Heart left ventricle (tissue), 16 donors: ENCODE measurements around the gene PPP1R14C. TPM values are rescaled to one million over a fixed set of nuclear protein-coding genes. Genes with fewer than 3 reads are reported as not detected.

Source experiments
- ATAC-seq, 4 donors: fragments of 200-7000 bp; cut with Tn5 transposase; one replicate each; pipeline ENCODE4 v1.9.1; 2020 to 2022; ENCODE audit warnings: moderate library complexity in 4 of 4, mild to moderate bottlenecking in 3 of 4, moderate number of reproducible peaks in 1 of 4
- DNase-seq, 5 donors: peaks; one replicate each; pipeline ENCODE4 v3.0.0-alpha.2; 2020
- H3K27ac ChIP-seq, 12 donors: fragments of 200-600 bp; sonication (generic) in 4 of 12; one replicate each; pipeline versions ENCODE4 v1.5.0 to v1.8.0; 2016 to 2022; ENCODE audit warnings: mild to moderate bottlenecking in 2 of 12
- H3K27me3 ChIP-seq, 9 donors: fragments of 200-600 bp; sonication (generic) in 2 of 9; one replicate each; pipeline versions ENCODE4 v1.5.1 to v1.8.0; 2016 to 2022; ENCODE audit warnings: mild to moderate bottlenecking in 3 of 9
- H3K36me3 ChIP-seq, 9 donors: fragments of 200-600 bp; sonication (generic) in 2 of 9; one replicate each; pipeline versions ENCODE4 v1.5.0 to v1.8.0; 2018 to 2022; ENCODE audit warnings: mild to moderate bottlenecking in 2 of 9
- H3K4me1 ChIP-seq, 12 donors: fragments of 200-600 bp; sonication (generic) in 4 of 12; one replicate each; pipeline versions ENCODE4 v1.5.0 to v1.8.0; 2016 to 2022; ENCODE audit warnings: mild to moderate bottlenecking in 3 of 12
- H3K4me3 ChIP-seq, 12 donors: fragments of 200-600 bp; sonication (generic) in 4 of 12; one replicate each; pipeline versions ENCODE4 v1.5.0 to v1.8.0; 2017 to 2022; ENCODE audit warnings: mild to moderate bottlenecking in 9 of 12, moderate library complexity in 4 of 12
- H3K9me3 ChIP-seq, 12 donors: fragments of 200-600 bp; sonication (generic) in 4 of 12; one replicate each; pipeline versions ENCODE4 v1.5.0 to v1.8.0; 2016 to 2022; ENCODE audit warnings: mild to moderate bottlenecking in 1 of 12
- CTCF ChIP-seq, 12 donors: fragments of 200-600 bp; sonication (generic) in 4 of 12; IDR thresholded peaks; one replicate each; pipeline versions ENCODE4 v1.5.0 to v1.8.0; 2018 to 2022; ENCODE audit warnings: antibody characterized with exemption in 12 of 12, mild to moderate bottlenecking in 5 of 12
- POLR2A ChIP-seq, 2 donors: fragments of 450-650 bp; IDR thresholded peaks; one replicate each; pipeline ENCODE4 v1.6.1; 2017; ENCODE audit warnings: antibody characterized with exemption in 2 of 2, mild to moderate bottlenecking in 2 of 2, moderate library complexity in 2 of 2
- WGBS, 4 donors: extraction: QIAGEN DNeasy Blood & Tissue Kit in 2 of 4; methylation state at CpG; one replicate each; pipeline versions ENCODE4 v1.1.5 to v1.1.7; 2013 to 2018; 5-methylcytosine and 5-hydroxymethylcytosine counted together
- intact Hi-C, 10 donors: fragments of 100-400 bp; cut with DNase I; formaldehyde crosslinking; loops; one replicate each; pipeline versions ENCODE4 v1.11.1 to v1.14.2; 2022
- polyA plus RNA-seq, 2 donors: library from polyadenylated mRNA; stranded (reverse); fragments of 200-250 nt; gene quantifications; one replicate each; pipeline ENCODE4 v1.2.3, GENCODE V29; 2013
- total RNA-seq, 9 donors: library from RNA; depleted of rRNA in 2 of 9; stranded (reverse); fragments of >200 nt in 2 of 9; fragmentation: NEBNext Ultra II Directional in 3 of 9; extraction: Animal tissue kit (Norgen Biotek cat#: 25700) in 3 of 9; gene quantifications; one replicate each; pipeline versions ENCODE4 v1.1.0 to v1.2.4, GENCODE V29; 2016 to 2023
- donor health status: ischemic (EF 13 %, LVEDD 7.1; RV severe dilation, severe dysfunction).
- donor health status: healthy with polysubstance abuse.
- donor health status: DM: no; HTN: yes; CAD: no.
- donor health status: DM: no; HTN: no; CAD: no.
- donor health status: ischemic (EF 25% LVEDD 6.9; RV normal size, moderate dysfunction).
- donor health status: ischemic (EF 25% LVEDD 5.7; RV mildly dilated, moderate dysfunction).
- donor health status: healthy.
- donor health status: DM: yes; HTN: yes; CAD: no.
- donor health status: ischemic (EF 35%, LVEDD 5.7; RV mildly dilated, moderate dysfunction).
- donor health status: nonischemic (EF 11% LVEDD 7.7; RV severe dilation, severe dysfunction).
- donor health status: DM: yes; HTN: yes; CAD: no.
- donor health status: PGD.
- donor health status: ischemic (EF 29% LVEDD 5.4; RV normal size, mild dysfunction).
- donor health status: nonischemic (EF 23%, LVEDD 6.1; RV moderate dilation, normal function).

Gene PPP1R14C
- total and polyA plus RNA-seq, 11 donors, result 41.1 to 143 (median 75.7) TPM

- TF ChIP-seq CTCF (IDR thresholded peaks at IDR 0.05) (no peak), POLR2A (IDR thresholded peaks at IDR 0.05) (no peak)
- intact Hi-C loops, result no loop called here
- peak in 3 of 4 donors; percentile 68 to 80 (median 73) for ATAC-seq
- peaks cover 0 to 6% (median 0%) of the 10 kb centered on the region in 12 donors for H3K4me1 ChIP-seq
- no peaks in the 10 kb centered on the region for H3K27me3 ChIP-seq
- peaks cover 0 to 20% (median 12%) of the 10 kb centered on the region in 12 donors for H3K9me3 ChIP-seq
- H3K4me3 ChIP-seq, result no peak overlapping the region
- 67 to 79% (median 78%) methylated on average over 3 of the region's 3 CpGs for WGBS, 4 donors
- no peaks in the 10 kb centered on the region for H3K36me3 ChIP-seq
- H3K27ac ChIP-seq, result peak overlapping the region in 1 of 12 donors; percentile 59
- peak in 1 of 5 donors; percentile 21 for DNase-seq
Measured at GRCh38 chr6:150297327-150298029, 154.6 kb downstream of the PPP1R14C start.

- Histone ChIP-seq H3K4me3 (no peak overlapping the region), H3K9me3 (peaks cover 0 to 20% (median 12%) of the 10 kb centered on the region in 12 donors), H3K27ac (peak overlapping the region in 1 of 12 donors; percentile 19), H3K36me3 (no peaks in the 10 kb centered on the region), H3K4me1 (peaks cover 0 to 6% (median 0%) of the 10 kb centered on the region in 12 donors), H3K27me3 (no peaks in the 10 kb centered on the region)
- intact Hi-C loops, result no loop called here
- TF ChIP-seq CTCF (IDR thresholded peaks at IDR 0.05) (no peak), POLR2A (IDR thresholded peaks at IDR 0.05) (no peak)
- WGBS, 4 donors, result 90 to 96% (median 94%) methylated on average over 2 of the region's 2 CpGs
- DNase-seq, result no peak
- no peak for ATAC-seq
Measured at GRCh38 chr6:150298030-150298380, 155.2 kb downstream of the PPP1R14C start.

GRCh38 chr6:150298676-150299075, 155.8 kb downstream of the PPP1R14C start:
- Histone ChIP-seq H3K36me3 (no peaks in the 10 kb centered on the region), H3K4me3 (no peak overlapping the region), H3K9me3 (peaks cover 0 to 20% (median 12%) of the 10 kb centered on the region in 12 donors), H3K27me3 (no peaks in the 10 kb centered on the region), H3K27ac (no peak overlapping the region), H3K4me1 (peaks cover 0 to 2% (median 0%) of the 10 kb centered on the region in 12 donors)
- intact Hi-C loops, result no loop called here
- ATAC-seq (no peak), DNase-seq (no peak)
- WGBS, 4 donors, result 85 to 92% (median 91%) methylated on average over 1 of the region's 1 CpG
- TF ChIP-seq POLR2A (IDR thresholded peaks at IDR 0.05), result no peak

Other genes with a start within 250 kb of the PPP1R14C start
- 1 to 10 TPM in 1 of 9 donors, under 1 TPM in 3, not detected in 5; 0.12 to 5.0 (median 0.50) TPM for gene RAET1E, start 244.9 kb upstream of the PPP1R14C start, total RNA-seq
- under 1 TPM in 1 of 2 donors, not detected in 1; 0.46 TPM for gene RAET1E, start 244.9 kb upstream of the PPP1R14C start, polyA plus RNA-seq
- 1 to 10 TPM in 1 of 9 donors, under 1 TPM in 1, not detected in 7; 0.25 to 1.9 TPM for gene RAET1G, start 219.9 kb upstream of the PPP1R14C start, total RNA-seq
- gene RAET1G, start 219.9 kb upstream of the PPP1R14C start, polyA plus RNA-seq, result under 1 TPM in 1 of 2 donors, not detected in 1; 0.22 TPM
- gene ULBP2, start 201.0 kb upstream of the PPP1R14C start, total RNA-seq, result 1 to 10 TPM in 3 of 9 donors, under 1 TPM in 6; 0.27 to 2.3 (median 0.85) TPM
- gene ULBP2, start 201.0 kb upstream of the PPP1R14C start, polyA plus RNA-seq, result 1 to 10 TPM in 1 of 2 donors, under 1 TPM in 1; 0.34 to 3.7 TPM
- gene ULBP1, start 179.1 kb upstream of the PPP1R14C start, total RNA-seq, result under 1 TPM; 0.10 to 0.52 (median 0.25) TPM
- under 1 TPM; 0.11 to 0.33 TPM for gene ULBP1, start 179.1 kb upstream of the PPP1R14C start, polyA plus RNA-seq
- not detected for gene RAET1L, start 117.5 kb upstream of the PPP1R14C start, total RNA-seq
- gene RAET1L, start 117.5 kb upstream of the PPP1R14C start, polyA plus RNA-seq, result not detected
- 1 to 10 TPM in 6 of 9 donors, under 1 TPM in 3; 0.72 to 1.8 (median 1.3) TPM for gene ULBP3, start 73.9 kb upstream of the PPP1R14C start, total RNA-seq
- gene ULBP3, start 73.9 kb upstream of the PPP1R14C start, polyA plus RNA-seq, result 1 to 10 TPM in 1 of 2 donors, not detected in 1; 3.6 TPM
- gene IYD, start 226.0 kb downstream of the PPP1R14C start, total RNA-seq, result under 1 TPM in 1 of 9 donors, not detected in 8; 0.12 TPM
- gene IYD, start 226.0 kb downstream of the PPP1R14C start, polyA plus RNA-seq, result not detected